Lung (tissue), 12 donors: ENCODE data around the gene HOXB2. TPM values are rescaled to one million over a fixed set of nuclear protein-coding genes. Genes with fewer than 3 reads are reported as not detected.

Source experiments
- ATAC-seq: fragments of 200-7000 bp; cut with Tn5 transposase; one replicate; pipeline ENCODE4 v1.9.1; 2020; ENCODE audit warnings: moderate number of reproducible peaks; ENCODE audit not compliant: insufficient read depth, low FRiP score
- DNase-seq, 3 donors: peaks; one replicate each; pipeline ENCODE4 v3.0.0-alpha.2; 2013 to 2017
- H3K27ac ChIP-seq, 2 donors: one replicate each; pipeline ENCODE4 v1.5.1; 2013; ENCODE audit warnings: mild to moderate bottlenecking in 2 of 2, moderate library complexity in 2 of 2, control low read depth in 1 of 2, inconsistent platforms in 1 of 2, low read depth in 1 of 2, low read length in 1 of 2
- H3K27me3 ChIP-seq, 3 donors: one replicate each; pipeline ENCODE4 v1.5.1; 2013; ENCODE audit warnings: low read length in 2 of 3; ENCODE audit not compliant: control insufficient read depth in 3 of 3, insufficient read depth in 3 of 3
- H3K36me3 ChIP-seq, 4 donors: one replicate each; pipeline ENCODE4 v1.5.1; 2013; ENCODE audit warnings: low read length in 4 of 4, mild to moderate bottlenecking in 1 of 4, moderate library complexity in 1 of 4; ENCODE audit not compliant: control insufficient read depth in 4 of 4, insufficient read depth in 4 of 4
- H3K4me1 ChIP-seq, 5 donors: one replicate each; pipeline ENCODE4 v1.5.1; 2013; ENCODE audit warnings: low read length in 5 of 5, mild to moderate bottlenecking in 2 of 5, moderate library complexity in 1 of 5; ENCODE audit not compliant: control insufficient read depth in 5 of 5, insufficient read depth in 5 of 5
- H3K4me3 ChIP-seq: one replicate; pipeline ENCODE4 v1.5.1; 2013; ENCODE audit warnings: mild to moderate bottlenecking, control low read depth, moderate library complexity
- H3K9ac ChIP-seq, 2 donors: one replicate each; pipeline ENCODE4 v1.5.1; 2013; ENCODE audit warnings: low read length in 2 of 2, control low read depth in 1 of 2; ENCODE audit not compliant: insufficient read depth in 1 of 2
- H3K9me3 ChIP-seq, 4 donors: one replicate each; pipeline ENCODE4 v1.5.1; 2013; ENCODE audit warnings: low read length in 3 of 4, mild to moderate bottlenecking in 1 of 4, moderate library complexity in 1 of 4; ENCODE audit not compliant: control insufficient read depth in 4 of 4, insufficient read depth in 3 of 4
- CTCF ChIP-seq: IDR thresholded peaks from 2 replicates; pipeline ENCODE4 v1.5.1; 2012; ENCODE audit warnings: mild to moderate bottlenecking; ENCODE audit errors: control extremely low read depth, extremely low read depth
- WGBS, 2 donors: extraction: QIAGEN DNeasy Blood & Tissue Kit; methylation state at CpG; one replicate each; pipeline ENCODE4 v1.1.7; 2013; 5-methylcytosine and 5-hydroxymethylcytosine counted together
- polyA plus RNA-seq, 2 donors: library from polyadenylated mRNA; stranded (reverse); fragments of 200-250 nt; gene quantifications; one replicate each; pipeline ENCODE4 v1.2.1, GENCODE V29; 2013
- total RNA-seq, 2 donors: library from RNA; depleted of rRNA in 1 of 2; stranded (reverse); fragments of >200 nt in 1 of 2; gene quantifications; one replicate each; pipeline ENCODE4 v1.2.1, GENCODE V29; 2014 to 2021
- donor health status: control.
- donor health status: control.
- donor health status: Bipolar disorder and iron deficiency.
- donor health status: healthy.
- donor health status: DM: yes; HTN: yes; CAD: no.

HOXB2 gene
- total and polyA plus RNA-seq, 4 donors, result 4.1 to 13.9 (median 7.3) TPM

DNA sequence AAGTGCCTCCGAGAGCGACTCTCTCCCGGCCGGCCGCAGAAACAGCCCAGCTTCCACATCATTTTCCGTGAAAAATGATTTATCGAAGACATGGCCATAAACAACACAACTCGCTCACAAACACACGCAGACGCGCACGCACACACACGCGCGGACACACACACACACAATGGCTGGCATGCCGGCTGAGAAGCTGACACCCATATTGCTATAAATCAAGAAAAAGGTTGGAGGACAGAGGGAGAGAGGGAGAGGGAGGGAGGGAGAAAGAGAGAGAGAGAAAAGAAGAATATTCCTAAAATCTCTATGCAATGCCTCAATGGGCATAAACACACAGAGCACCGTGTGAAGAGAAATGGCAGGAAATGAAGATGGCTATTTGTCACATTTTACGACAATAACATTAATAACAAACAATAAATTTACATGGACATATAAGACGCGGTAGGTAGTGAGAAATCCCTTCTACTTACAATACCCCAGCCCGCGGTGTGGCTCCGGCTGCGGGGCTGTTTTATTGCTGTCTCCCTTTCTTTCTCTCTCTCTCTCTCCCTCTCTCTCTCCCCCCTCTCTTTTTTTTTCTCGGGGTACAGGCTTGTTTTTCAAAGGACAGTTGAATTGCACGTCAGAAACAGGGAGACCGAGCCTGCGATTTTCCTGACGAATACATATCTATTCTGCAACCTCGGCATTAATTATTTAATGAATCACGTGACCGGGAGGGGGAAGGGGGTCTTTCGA is 23.8 kb upstream of the HOXB2 start:
- ATAC-seq (no peak), DNase-seq (peak; percentile 78 to 85 (median 83))
- Histone ChIP-seq H3K4me3 (no peak overlapping the region), H3K9ac (peak overlapping the region; percentile 28 to 96), H3K36me3 (peaks cover 0 to 21% (median 2%) of the 10 kb centered on the region in 4 donors), H3K27me3 (peaks cover 0 to 70% (median 3%) of the 10 kb centered on the region in 3 donors), H3K4me1 (peaks cover 0 to 83% (median 12%) of the 10 kb centered on the region in 5 donors), H3K9me3 (peaks cover 0 to 3% (median 0%) of the 10 kb centered on the region in 4 donors), H3K27ac (peak overlapping the region in 1 of 2 donors; percentile 21)
- WGBS, 2 donors, result 12 to 16% methylated on average over 33 of the region's 33 CpGs
- TF ChIP-seq CTCF, result no peak

GRCh38 chr17:48567646-48568354 is 22.9 kb upstream of the HOXB2 start:
- Histone ChIP-seq H3K27me3 (peaks cover 3 to 69% (median 4%) of the 10 kb centered on the region in 3 donors), H3K9me3 (peaks cover 0 to 3% (median 0%) of the 10 kb centered on the region in 4 donors), H3K4me3 (no peak overlapping the region), H3K36me3 (peaks cover 0 to 24% (median 2%) of the 10 kb centered on the region in 4 donors), H3K4me1 (peaks cover 0 to 83% (median 13%) of the 10 kb centered on the region in 5 donors), H3K9ac (peak overlapping the region; percentile 18 to 96), H3K27ac (no peak overlapping the region)
- no peak for DNase-seq
- ATAC-seq, result no peak
- 43 to 52% methylated on average over 2 of the region's 2 CpGs for WGBS, 2 donors
- TF ChIP-seq CTCF, result no peak

GRCh38 chr17:48567209-48567608 is 22.3 kb upstream of the HOXB2 start:
- Histone ChIP-seq H3K9ac (peak overlapping the region in 1 of 2 donors; percentile 96), H3K27me3 (peaks cover 4 to 66% (median 4%) of the 10 kb centered on the region in 3 donors), H3K4me3 (no peak overlapping the region)

More at GRCh38 chr17:48567209-48567608, 22.3 kb upstream of the HOXB2 start:
- H3K4me1 ChIP-seq, result peaks cover 0 to 83% (median 19%) of the 10 kb centered on the region in 5 donors
- ATAC-seq (no peak), DNase-seq (peak; percentile 70 to 87 (median 85))
- no peak for TF ChIP-seq CTCF
- WGBS, 2 donors, result 50 to 65% methylated on average over 6 of the region's 6 CpGs
- peaks cover 0 to 23% (median 2%) of the 10 kb centered on the region in 4 donors for H3K36me3 ChIP-seq
- peaks cover 0 to 3% (median 0%) of the 10 kb centered on the region in 4 donors for H3K9me3 ChIP-seq
- peak overlapping the region in 1 of 2 donors; percentile 4 for H3K27ac ChIP-seq
